GM12874 (cell line): Measurements from ENCODE around the gene PEG3.

Experiments used
- CTCF ChIP-seq: IDR thresholded peaks from 2 replicates; pipeline ENCODE4 v1.5.1; 2011; ENCODE audit warnings: low read depth, mild to moderate bottlenecking, control low read depth, low read length, moderate library complexity; ENCODE audit not compliant: insufficient read depth

The PEG3 gene

DNA sequence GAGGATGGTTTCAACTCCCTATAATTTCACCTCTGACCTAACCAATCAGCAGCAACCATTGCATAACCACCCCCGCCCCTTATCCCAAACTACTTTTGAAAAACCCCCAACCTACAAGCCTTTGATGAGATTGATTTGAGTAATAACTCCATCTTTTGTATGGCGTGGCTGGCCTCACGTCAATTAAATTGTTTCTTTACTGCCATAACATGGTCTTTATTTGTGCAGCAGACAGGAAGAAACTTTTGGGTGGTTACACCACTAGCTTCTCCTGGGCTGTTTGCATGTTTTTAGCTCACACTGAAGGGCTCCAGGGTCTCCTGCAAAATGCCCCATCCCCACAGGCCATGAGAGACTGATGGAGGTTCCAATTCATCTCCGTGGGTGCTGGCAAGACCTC, 34.0 kb upstream of the PEG3 start:
- no peak for TF ChIP-seq CTCF

DNA sequence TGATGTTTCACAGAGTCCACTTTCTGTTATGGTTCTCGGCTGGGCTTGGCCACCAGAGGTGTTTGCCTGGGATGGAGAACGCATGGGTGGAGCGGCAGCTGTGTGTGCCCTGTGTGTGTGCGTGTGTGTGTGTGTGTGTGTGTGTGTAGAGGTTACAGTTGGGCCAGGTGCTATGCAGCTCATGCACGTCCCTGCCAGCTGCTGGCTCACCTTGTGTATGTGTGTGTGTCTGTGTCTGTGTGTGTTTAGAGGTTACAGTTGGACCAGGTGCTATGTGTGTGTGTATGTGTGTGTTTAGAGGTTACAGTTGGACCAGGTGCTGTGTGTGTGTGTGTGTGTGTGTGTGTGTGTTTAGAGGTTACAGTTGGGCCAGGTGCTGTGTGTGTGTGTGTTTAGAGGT, 33.0 kb upstream of the PEG3 start:
- no peak for TF ChIP-seq CTCF

DNA sequence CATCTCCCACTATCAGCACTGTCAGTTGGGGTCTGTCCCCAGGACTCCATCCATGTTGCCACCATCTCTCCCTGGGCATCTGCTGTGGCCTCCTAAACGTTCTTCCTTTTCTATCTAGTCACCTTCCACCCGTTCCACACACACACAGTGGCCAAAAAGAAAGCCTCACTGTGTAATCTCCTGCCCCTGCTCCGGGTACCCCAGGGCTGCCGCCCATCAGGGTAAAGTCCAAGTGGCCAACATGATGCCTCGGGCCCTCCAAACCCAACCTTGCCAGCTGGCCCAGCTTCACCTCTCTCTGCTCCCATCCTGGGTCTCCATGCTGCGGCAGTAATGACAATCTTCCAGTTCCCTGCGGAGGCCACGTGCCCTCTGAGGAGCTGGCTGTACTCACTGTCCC, 29.4 kb upstream of the PEG3 start:
- TF ChIP-seq CTCF = no peak

- TF ChIP-seq CTCF = no peak
Observed at GRCh38 chr19:56868446-56868845, 27.9 kb upstream of the PEG3 start.

DNA sequence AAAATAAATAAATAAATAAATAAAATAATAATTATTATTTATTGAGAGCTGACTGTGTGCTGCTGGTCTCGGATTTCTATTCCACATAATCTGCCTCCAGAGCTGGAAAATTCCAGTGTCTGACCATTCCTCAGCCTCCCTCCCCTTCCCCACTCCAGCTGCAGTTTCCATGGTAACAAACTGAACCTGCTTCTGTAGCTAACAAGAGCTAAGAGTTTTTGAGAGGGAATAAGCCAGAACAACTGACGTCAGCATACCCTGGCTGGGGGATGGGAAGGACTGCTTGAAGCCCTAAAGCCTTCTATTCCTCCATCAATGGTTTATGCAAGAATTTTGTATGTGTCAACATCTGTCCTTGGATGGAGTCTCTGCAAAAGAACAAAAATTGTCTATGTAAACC, 26.0 kb upstream of the PEG3 start:
- TF ChIP-seq CTCF = no peak

DNA sequence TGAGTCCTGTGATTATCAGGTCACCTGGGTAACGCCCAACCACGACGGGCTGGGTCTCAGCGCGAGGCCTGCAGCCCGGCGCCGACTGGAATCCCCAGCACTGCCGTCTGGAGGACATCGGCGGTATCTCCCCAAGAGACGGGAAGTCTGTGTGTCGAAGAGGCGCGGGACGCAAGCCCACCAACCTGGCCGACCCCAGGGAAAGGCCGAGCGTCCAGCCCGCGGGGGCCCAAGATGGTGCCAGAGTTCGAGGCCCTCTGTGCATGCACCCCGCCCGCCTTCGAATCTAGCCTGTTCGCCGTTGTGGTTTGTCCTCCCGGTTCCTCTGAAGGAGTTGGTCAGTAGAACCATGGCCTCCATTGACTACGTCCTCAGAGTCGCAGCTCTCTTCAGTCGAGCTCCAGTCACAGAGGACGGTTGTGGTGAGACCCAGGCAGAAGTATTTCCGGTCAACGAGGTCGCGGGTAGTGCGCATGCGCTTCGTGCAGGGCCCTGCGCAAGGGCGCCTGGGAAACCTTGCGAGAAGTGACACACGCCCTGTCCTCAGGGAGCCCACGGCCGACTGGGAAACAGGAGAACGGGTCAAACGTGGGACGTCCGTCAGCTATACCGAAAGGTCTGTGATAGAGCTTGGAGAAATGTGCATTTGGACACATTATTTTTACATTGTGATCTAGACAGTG, 24.1 kb upstream of the PEG3 start:
- TF ChIP-seq CTCF = no peak

- no peak for TF ChIP-seq CTCF
Observed at GRCh38 chr19:56862741-56863140, 22.2 kb upstream of the PEG3 start.
